ENCODE results near the gene ACVR2B. TPM values are rescaled to one million over a fixed set of nuclear protein-coding genes. Genes with fewer than 3 reads are reported as not detected.

ACVR2B gene
- total RNA-seq, 1 donor from 2014 or later, result 12.6 TPM

DNA sequence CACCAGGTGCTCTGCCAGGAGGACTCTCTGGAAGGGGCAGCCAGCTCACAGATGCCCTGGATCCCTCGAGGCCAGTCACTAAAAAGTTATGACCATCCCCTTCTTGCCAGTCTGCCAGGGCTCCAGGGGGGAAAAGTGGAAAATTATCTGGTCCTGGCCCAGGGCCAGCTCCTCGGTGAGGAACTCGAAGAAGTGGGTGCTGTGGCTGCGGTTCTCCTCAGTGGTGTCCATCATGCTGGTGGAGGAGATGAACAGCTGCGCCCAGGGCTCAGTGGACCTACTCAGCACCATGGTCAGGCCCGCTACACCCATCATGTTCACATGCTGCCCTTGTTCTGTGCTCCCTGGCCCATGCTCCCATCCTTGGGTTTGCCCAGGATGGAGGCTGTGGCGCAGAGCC is 61.7 kb downstream of the ACVR2B start:
- peaks cover 15% of the 10 kb centered on the region for H3K4me1 Mint-ChIP-seq

DNA sequence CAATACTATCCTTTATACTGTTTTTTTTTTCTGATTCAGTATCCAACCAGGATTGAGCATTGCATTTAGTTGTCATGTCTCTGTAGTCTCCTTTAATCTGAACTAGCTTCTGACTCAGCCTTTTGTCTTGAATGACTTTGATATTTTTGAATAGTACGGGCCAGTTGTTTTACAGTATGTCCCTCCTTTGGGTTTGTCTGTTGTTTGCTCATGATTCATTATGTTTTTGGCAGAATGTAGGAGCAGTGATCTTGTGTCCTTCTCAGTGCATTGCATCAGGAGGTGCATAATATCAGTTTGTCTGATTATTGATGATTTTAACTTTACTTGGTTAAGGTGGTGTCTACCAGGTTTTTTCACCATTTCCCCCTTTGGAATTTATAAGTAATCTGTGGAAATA is 63.0 kb downstream of the ACVR2B start:
- H3K4me1 Mint-ChIP-seq, result peaks cover 25% of the 10 kb centered on the region
- no peak overlapping the region for H3K27ac Mint-ChIP-seq
- no peaks in the 10 kb centered on the region for H3K9me3 Mint-ChIP-seq
- no peak overlapping the region for H3K4me3 Mint-ChIP-seq
- H3K36me3 Mint-ChIP-seq (ENCODE audit: low read depth), result peaks cover 19% of the 10 kb centered on the region
- intact Hi-C loops (cut with micrococcal nuclease), result no loop called here
- no peak for DNase-seq
- H3K27me3 Mint-ChIP-seq, result no peaks in the 10 kb centered on the region

More for the DNA sequence above, 61.7 kb downstream of the ACVR2B start:
- no peaks in the 10 kb centered on the region for H3K27me3 Mint-ChIP-seq
- H3K9me3 Mint-ChIP-seq, result no peaks in the 10 kb centered on the region
- intact Hi-C loops (cut with micrococcal nuclease), result no loop called here
- no peak overlapping the region for H3K27ac Mint-ChIP-seq
- DNase-seq, result peak; percentile 50
- peaks cover 21% of the 10 kb centered on the region for H3K36me3 Mint-ChIP-seq (ENCODE audit: low read depth)
- H3K4me3 Mint-ChIP-seq, result no peak overlapping the region

GRCh38 chr3:38519000-38519399 is 65.3 kb downstream of the ACVR2B start:
- H3K36me3 Mint-ChIP-seq (ENCODE audit: low read depth), result peaks cover 16% of the 10 kb centered on the region
- no peaks in the 10 kb centered on the region for H3K9me3 Mint-ChIP-seq
- no peak overlapping the region for H3K4me3 Mint-ChIP-seq
- DNase-seq, result no peak
- no peak overlapping the region for H3K27ac Mint-ChIP-seq
- peaks cover 25% of the 10 kb centered on the region for H3K4me1 Mint-ChIP-seq
- intact Hi-C loops (cut with micrococcal nuclease), result no loop called here
- H3K27me3 Mint-ChIP-seq, result no peaks in the 10 kb centered on the region

- H3K4me3 Mint-ChIP-seq, result peak overlapping the region; percentile 65
- no peaks in the 10 kb centered on the region for H3K9me3 Mint-ChIP-seq
- intact Hi-C loops (cut with micrococcal nuclease), result loop anchor here (2.0 to 10.0 kb wide), 3 partner anchors 23 to 485 kb away; partner anchors contain the start of gene EXOG
- H3K36me3 Mint-ChIP-seq (ENCODE audit: low read depth), result peaks cover 17% of the 10 kb centered on the region
- H3K27ac Mint-ChIP-seq, result peak overlapping the region; percentile 68
- H3K27me3 Mint-ChIP-seq, result no peaks in the 10 kb centered on the region
- H3K4me1 Mint-ChIP-seq, result peaks cover 25% of the 10 kb centered on the region
- DNase-seq, result peak; percentile 84
Measured at GRCh38 chr3:38519651-38520050, 66.0 kb downstream of the ACVR2B start.

DNA sequence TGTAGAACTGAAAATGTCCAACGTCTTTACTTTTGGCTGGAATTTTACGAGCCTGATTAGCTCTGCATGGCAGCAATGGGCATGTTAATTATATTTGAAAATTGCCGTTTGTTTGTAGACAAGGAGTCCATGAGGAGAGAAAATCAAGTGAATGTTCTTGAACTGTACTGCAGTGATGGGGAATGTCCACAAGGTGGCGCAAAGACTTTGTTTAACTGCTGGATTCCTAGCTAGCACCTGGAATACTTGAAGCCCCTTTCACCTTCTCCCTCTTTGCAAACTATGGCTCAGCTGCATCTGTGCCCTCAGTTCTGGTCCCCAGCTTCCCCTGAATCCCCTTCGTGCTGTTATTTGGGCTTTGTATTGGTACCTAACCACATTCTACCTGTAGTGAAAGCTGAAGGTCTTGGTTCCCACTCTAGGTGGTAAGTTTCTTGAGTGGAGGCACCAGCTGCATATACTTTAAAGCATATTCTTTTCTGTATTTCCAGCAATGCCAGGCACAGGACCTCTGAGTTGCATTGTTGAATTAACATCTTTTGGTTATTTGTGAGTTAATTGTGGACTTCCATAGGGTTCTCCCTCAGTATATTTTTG is 67.8 kb downstream of the ACVR2B start:
- no peaks in the 10 kb centered on the region for H3K9me3 Mint-ChIP-seq
- no peaks in the 10 kb centered on the region for H3K27me3 Mint-ChIP-seq
- no peak overlapping the region for H3K27ac Mint-ChIP-seq
- H3K4me3 Mint-ChIP-seq, result no peak overlapping the region
- DNase-seq, result peak; percentile 87
- peaks cover 25% of the 10 kb centered on the region for H3K4me1 Mint-ChIP-seq
- H3K36me3 Mint-ChIP-seq (ENCODE audit: low read depth), result peaks cover 31% of the 10 kb centered on the region
- intact Hi-C loops (cut with micrococcal nuclease), result loop anchor here (1.0 to 10.0 kb wide), 4 partner anchors 25 to 483 kb away; partner anchors contain the start of gene EXOG

DNA sequence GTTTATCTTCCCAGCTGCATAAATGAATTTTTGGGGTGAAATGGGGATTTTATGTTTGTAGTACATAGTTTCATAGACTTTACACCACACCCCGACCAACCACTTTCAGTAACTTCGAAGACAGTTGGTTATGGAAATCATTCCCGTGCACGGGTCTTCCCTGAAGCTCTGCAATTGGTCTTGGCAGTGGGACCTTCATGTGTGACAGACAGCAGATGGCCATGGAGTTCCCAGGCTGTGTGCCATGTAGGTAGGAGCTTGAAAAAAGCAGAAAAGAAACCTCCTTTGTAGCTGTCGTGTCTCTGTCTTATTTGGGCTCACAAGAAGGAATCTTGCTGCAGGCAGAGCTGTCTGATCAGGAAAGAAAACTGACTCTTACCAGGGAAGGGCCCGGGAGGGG is 68.3 kb downstream of the ACVR2B start:
- intact Hi-C loops (cut with micrococcal nuclease), result loop anchor here (10.0 kb wide), 1 partner anchor 483 kb away; no protein-coding TSS in a partner anchor
- no peak overlapping the region for H3K27ac Mint-ChIP-seq
- H3K9me3 Mint-ChIP-seq, result no peaks in the 10 kb centered on the region
- no peak for DNase-seq
- no peaks in the 10 kb centered on the region for H3K27me3 Mint-ChIP-seq
- H3K4me3 Mint-ChIP-seq, result no peak overlapping the region
- peaks cover 24% of the 10 kb centered on the region for H3K4me1 Mint-ChIP-seq
- peaks cover 28% of the 10 kb centered on the region for H3K36me3 Mint-ChIP-seq (ENCODE audit: low read depth)

DNA sequence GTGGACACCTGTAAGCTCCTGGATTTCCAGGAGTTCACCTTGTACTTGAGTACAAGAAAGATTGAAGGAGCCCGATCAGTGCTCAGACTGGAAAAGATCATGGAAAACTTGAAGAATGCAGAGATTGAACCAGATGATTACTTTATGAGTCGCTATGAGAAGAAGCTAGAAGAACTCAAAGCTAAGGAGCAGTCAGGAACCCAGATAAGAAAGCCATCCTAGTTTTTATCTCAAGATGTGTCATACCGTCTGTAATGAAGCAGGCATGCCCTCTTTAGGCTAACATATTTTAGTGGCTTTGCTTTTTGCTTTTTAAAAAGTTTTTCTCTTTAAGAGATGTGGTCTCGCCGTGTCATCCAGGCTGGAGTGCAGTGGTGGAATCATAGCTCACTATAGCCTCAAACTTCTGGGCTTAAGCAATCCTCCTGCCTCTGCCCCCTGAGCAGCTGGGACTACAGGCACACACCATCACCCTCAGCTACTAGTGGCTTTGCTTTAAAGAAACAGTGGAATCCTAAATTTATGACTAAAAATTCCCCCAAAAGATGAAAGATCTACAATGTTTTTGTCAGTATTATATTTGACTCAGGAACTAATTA is 70.5 kb downstream of the ACVR2B start:
- peaks cover 19% of the 10 kb centered on the region for H3K4me1 Mint-ChIP-seq
- no peak overlapping the region for H3K27ac Mint-ChIP-seq
- DNase-seq, result peak; percentile 21
- intact Hi-C loops (cut with micrococcal nuclease), result loop anchor here (10.0 kb wide), 1 partner anchor 481 kb away; no protein-coding TSS in a partner anchor
- H3K4me3 Mint-ChIP-seq, result no peak overlapping the region
- H3K27me3 Mint-ChIP-seq, result no peaks in the 10 kb centered on the region
- peaks cover 34% of the 10 kb centered on the region for H3K36me3 Mint-ChIP-seq (ENCODE audit: low read depth)
- no peaks in the 10 kb centered on the region for H3K9me3 Mint-ChIP-seq

- H3K9me3 Mint-ChIP-seq, result no peaks in the 10 kb centered on the region
- no peaks in the 10 kb centered on the region for H3K27me3 Mint-ChIP-seq
- H3K36me3 Mint-ChIP-seq (ENCODE audit: low read depth), result peaks cover 39% of the 10 kb centered on the region
- H3K4me3 Mint-ChIP-seq, result no peak overlapping the region
- no peaks in the 10 kb centered on the region for H3K4me1 Mint-ChIP-seq
- DNase-seq, result no peak
- intact Hi-C loops (cut with micrococcal nuclease), result loop anchor here (10.0 kb wide), 1 partner anchor 478 kb away; no protein-coding TSS in a partner anchor
- no peak overlapping the region for H3K27ac Mint-ChIP-seq
Measured at GRCh38 chr3:38526792-38527191, 73.1 kb downstream of the ACVR2B start.

- Mint-ChIP-seq H3K9me3 (no peaks in the 10 kb centered on the region), H3K27me3 (no peaks in the 10 kb centered on the region), H3K27ac (no peak overlapping the region), H3K36me3 (ENCODE audit: low read depth) (peaks cover 41% of the 10 kb centered on the region), H3K4me3 (no peak overlapping the region), H3K4me1 (no peaks in the 10 kb centered on the region)
- DNase-seq, result no peak
- intact Hi-C loops (cut with micrococcal nuclease), result loop anchor here (10.0 kb wide), 1 partner anchor 476 kb away; no protein-coding TSS in a partner anchor
Measured at GRCh38 chr3:38528457-38528856, 74.8 kb downstream of the ACVR2B start.

- Mint-ChIP-seq H3K27me3 (no peaks in the 10 kb centered on the region), H3K27ac (no peak overlapping the region), H3K9me3 (no peaks in the 10 kb centered on the region), H3K36me3 (ENCODE audit: low read depth) (peaks cover 16% of the 10 kb centered on the region), H3K4me3 (no peak overlapping the region), H3K4me1 (no peaks in the 10 kb centered on the region)
- intact Hi-C loops (cut with micrococcal nuclease), result no loop called here
- DNase-seq, result no peak
Measured at GRCh38 chr3:38532529-38532928, 78.8 kb downstream of the ACVR2B start.

- Mint-ChIP-seq H3K27me3 (no peaks in the 10 kb centered on the region), H3K9me3 (no peaks in the 10 kb centered on the region), H3K36me3 (ENCODE audit: low read depth) (peaks cover 11% of the 10 kb centered on the region), H3K4me1 (no peaks in the 10 kb centered on the region), H3K27ac (no peak overlapping the region), H3K4me3 (no peak overlapping the region)
- intact Hi-C loops (cut with micrococcal nuclease), result no loop called here
- no peak for DNase-seq
Measured at GRCh38 chr3:38533285-38533976, 79.7 kb downstream of the ACVR2B start.

- H3K27me3 Mint-ChIP-seq, result no peaks in the 10 kb centered on the region
- H3K4me1 Mint-ChIP-seq, result no peaks in the 10 kb centered on the region
- H3K4me3 Mint-ChIP-seq, result no peak overlapping the region
- intact Hi-C loops (cut with micrococcal nuclease), result no loop called here
- DNase-seq, result no peak
- H3K9me3 Mint-ChIP-seq, result no peaks in the 10 kb centered on the region
- H3K36me3 Mint-ChIP-seq (ENCODE audit: low read depth), result peaks cover 11% of the 10 kb centered on the region
- no peak overlapping the region for H3K27ac Mint-ChIP-seq
Measured at GRCh38 chr3:38534180-38534579, 80.5 kb downstream of the ACVR2B start.

- Mint-ChIP-seq H3K27ac (no peak overlapping the region), H3K36me3 (ENCODE audit: low read depth) (peaks cover 10% of the 10 kb centered on the region), H3K4me1 (no peaks in the 10 kb centered on the region), H3K4me3 (no peak overlapping the region), H3K9me3 (no peaks in the 10 kb centered on the region), H3K27me3 (no peaks in the 10 kb centered on the region)
- intact Hi-C loops (cut with micrococcal nuclease), result no loop called here
- DNase-seq, result no peak
Measured at GRCh38 chr3:38534604-38535003, 80.9 kb downstream of the ACVR2B start.

DNA sequence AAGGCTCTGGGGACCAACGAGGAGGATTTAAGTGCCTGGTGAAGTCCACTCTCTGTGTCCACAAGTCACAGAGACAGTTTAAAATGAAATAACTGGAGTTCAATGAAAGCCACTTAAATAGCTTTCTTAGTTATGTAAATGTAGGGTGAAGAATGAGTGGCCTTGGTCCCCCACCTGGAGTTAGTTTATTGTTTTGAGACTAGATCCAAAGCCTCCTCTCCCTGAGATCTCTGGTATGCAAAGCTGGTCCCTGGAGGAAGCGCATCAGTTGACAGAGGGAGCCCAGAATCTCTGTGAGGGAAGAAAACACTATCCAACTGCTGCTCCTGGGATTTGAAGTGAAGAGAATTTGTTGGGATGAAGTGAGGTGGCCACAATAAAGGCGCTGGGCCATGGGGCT is 83.0 kb downstream of the ACVR2B start:
- Mint-ChIP-seq H3K27ac (no peak overlapping the region), H3K4me3 (no peak overlapping the region), H3K4me1 (no peaks in the 10 kb centered on the region), H3K36me3 (ENCODE audit: low read depth) (peaks cover 5% of the 10 kb centered on the region), H3K9me3 (no peaks in the 10 kb centered on the region), H3K27me3 (no peaks in the 10 kb centered on the region)
- intact Hi-C loops (cut with micrococcal nuclease), result no loop called here
- no peak for DNase-seq
